HepG2 (cell line): ENCODE measurements around the gene MDH1. TPM values are rescaled to one million over a fixed set of nuclear protein-coding genes. Genes with fewer than 3 reads are reported as not detected.
A peak's percentile ranks its signal among the peaks of the same experiment; 100 is the strongest.

Experiments used
- CEBPB ChIP-seq: IDR thresholded peaks from 2 replicates; pipeline ENCODE4 v1.6.1; 2011; ENCODE audit warnings: low read depth, low read length, improper control_type of control experiment, borderline replicate concordance
- ELF3 ChIP-seq: IDR thresholded peaks from 2 replicates; pipeline ENCODE4 v1.6.1; 2016; ENCODE audit warnings: missing genetic modification reagents, missing compliant biosample characterization
- FOXA3 ChIP-seq: IDR thresholded peaks from 2 replicates; pipeline ENCODE4 v1.6.1; 2016; ENCODE audit warnings: missing genetic modification reagents, missing compliant biosample characterization
- GATAD1 ChIP-seq: IDR thresholded peaks from 2 replicates; pipeline ENCODE4 v1.6.1; 2016; ENCODE audit warnings: missing genetic modification reagents, missing compliant biosample characterization
- GATAD2A ChIP-seq: IDR thresholded peaks from 2 replicates; pipeline ENCODE4 v1.6.1; 2016
- HDAC2 ChIP-seq: sonication (generic); formaldehyde crosslinking; IDR thresholded peaks from 2 replicates; pipeline ENCODE4 v1.4.0; 2020; ENCODE audit warnings: missing genetic modification reagents
- HMG20A ChIP-seq: IDR thresholded peaks from 2 replicates; pipeline ENCODE4 v1.6.1; 2016; ENCODE audit warnings: borderline replicate concordance
- HNF4A ChIP-seq: sonication (generic); formaldehyde crosslinking; IDR thresholded peaks from 2 replicates; pipeline ENCODE4 v1.4.0; 2020; ENCODE audit warnings: missing genetic modification reagents
- HNRNPH1 ChIP-seq: fragments of 200-400 bp; formaldehyde crosslinking; optimal IDR thresholded peaks from 2 replicates; pipeline ENCODE3; 2017; ENCODE audit warnings: mild to moderate bottlenecking, low read depth, low read length
- IRF2 ChIP-seq: IDR thresholded peaks from 2 replicates; pipeline ENCODE4 v1.6.1; 2018; ENCODE audit warnings: missing genetic modification reagents, missing compliant biosample characterization
- JUND ChIP-seq: sonication (generic); formaldehyde crosslinking; IDR thresholded peaks from 2 replicates; pipeline ENCODE4 v1.8.0; 2022; ENCODE audit warnings: mild to moderate bottlenecking, missing genetic modification reagents
- MEF2D ChIP-seq: sonication (generic); formaldehyde crosslinking; IDR thresholded peaks from 2 replicates; pipeline ENCODE4 v1.5.1; 2020; ENCODE audit warnings: mild to moderate bottlenecking, missing genetic modification reagents
- NFIC ChIP-seq: IDR thresholded peaks from 2 replicates; pipeline ENCODE4 v1.6.1; 2012; ENCODE audit warnings: mild to moderate bottlenecking, low read length, inconsistent platforms
- SAP130 ChIP-seq: IDR thresholded peaks from 2 replicates; pipeline ENCODE4 v1.6.1; 2016; ENCODE audit warnings: low read depth
- SOX13 ChIP-seq, 3 experiments: fragments of 450-650 bp in 1 of 3; sonication (generic) in 1 of 3; formaldehyde crosslinking in 1 of 3; IDR thresholded peaks in 2 of 3; conservative IDR thresholded peaks in 1 of 3; 2 replicates each; pipeline versions ENCODE4 v1.5.0 to v1.6.1; 2016 to 2020; ENCODE audit warnings: antibody characterized with exemption in 1 of 3, mild to moderate bottlenecking in 1 of 3, missing compliant biosample characterization in 1 of 3, missing genetic modification reagents in 1 of 3, moderate library complexity in 1 of 3
- SRF ChIP-seq: IDR thresholded peaks from 2 replicates; pipeline ENCODE4 v1.6.1; 2011; ENCODE audit warnings: mild to moderate bottlenecking, low read depth, low read length, moderate library complexity
- TFDP2 ChIP-seq: sonication (generic); formaldehyde crosslinking; IDR thresholded peaks from 2 replicates; pipeline ENCODE4 v1.4.0; 2020; ENCODE audit warnings: missing genetic modification reagents
- THAP11 ChIP-seq: IDR thresholded peaks from 2 replicates; pipeline ENCODE4 v1.6.1; 2016; ENCODE audit warnings: missing biosample characterization, missing genetic modification reagents
- ZNF337 ChIP-seq: sonication (generic); formaldehyde crosslinking; IDR thresholded peaks from 2 replicates; pipeline ENCODE4 v1.5.1; 2020; ENCODE audit warnings: missing genetic modification reagents, low read depth, mild to moderate bottlenecking, borderline replicate concordance
- ZNF780A ChIP-seq: sonication (generic); formaldehyde crosslinking; IDR thresholded peaks from 2 replicates; pipeline ENCODE4 v1.8.0; 2022; ENCODE audit warnings: mild to moderate bottlenecking, missing genetic modification reagents, moderate library complexity
- ZNF792 ChIP-seq: IDR thresholded peaks from 2 replicates; pipeline ENCODE4 v1.6.1; 2016
- ZSCAN25 ChIP-seq: sonication (generic); formaldehyde crosslinking; IDR thresholded peaks from 2 replicates; pipeline ENCODE4 v1.8.0; 2022; ENCODE audit warnings: mild to moderate bottlenecking, missing genetic modification reagents
- polyA plus RNA-seq, 8 experiments: library from polyadenylated mRNA; depleted of rRNA in 3 of 8; stranded (reverse) in 7 of 8; unstranded in 1 of 8; fragments of >200 nt; fragmentation: Illumina TruSeq in 4 of 8; extraction: Trizol in 4 of 8; gene quantifications; 2 replicates each; pipeline versions ENCODE4 v1.2.1 to v1.2.3, GENCODE V29; 2011 to 2016; ENCODE audit warnings: low read depth in 4 of 8, missing spikeins in 1 of 8, mixed read lengths in 1 of 8; ENCODE audit not compliant: insufficient read depth in 1 of 8
- total RNA-seq, 5 experiments: library from RNA; depleted of rRNA; stranded (reverse); fragments of >200 nt; fragmentation: Illumina TruSeq; extraction: Trizol; gene quantifications; 2 replicates each; pipeline ENCODE4 v1.2.3, GENCODE V29; 2016; ENCODE audit warnings: low read depth in 1 of 5
- TF ChIP-seq, protein P1 (sequence below): sonication (generic); formaldehyde crosslinking; IDR thresholded peaks from 2 replicates; pipeline ENCODE4 v1.5.1; 2020; ENCODE audit warnings: missing genetic modification reagents, mild to moderate bottlenecking, borderline replicate concordance
- TF ChIP-seq, protein P2 (sequence below): sonication (generic); formaldehyde crosslinking; IDR thresholded peaks from 2 replicates; pipeline ENCODE4 v1.5.1; 2020; ENCODE audit warnings: mild to moderate bottlenecking, moderate library complexity, missing genetic modification reagents
- TF ChIP-seq, protein P3 (sequence below): IDR thresholded peaks from 2 replicates; pipeline ENCODE4 v1.6.1; 2016; ENCODE audit warnings: low read depth

Gene MDH1
- total and polyA plus RNA-seq, 2 of the 13 experiments (the other 11 are each of a cell fraction or from before 2014, with no cell fraction given) = 293 to 415 TPM

GRCh38 chr2:63590626-63591408, 2.1 kb downstream of the MDH1 start (continued):
- peak; percentile 51; the same call in 1 of the 2 replicates for TF ChIP-seq IRF2 (CRISPR knock-in tag)
- TF ChIP-seq ZNF337 (CRISPR knock-in tag) = no peak
- TF ChIP-seq, protein P1, sequence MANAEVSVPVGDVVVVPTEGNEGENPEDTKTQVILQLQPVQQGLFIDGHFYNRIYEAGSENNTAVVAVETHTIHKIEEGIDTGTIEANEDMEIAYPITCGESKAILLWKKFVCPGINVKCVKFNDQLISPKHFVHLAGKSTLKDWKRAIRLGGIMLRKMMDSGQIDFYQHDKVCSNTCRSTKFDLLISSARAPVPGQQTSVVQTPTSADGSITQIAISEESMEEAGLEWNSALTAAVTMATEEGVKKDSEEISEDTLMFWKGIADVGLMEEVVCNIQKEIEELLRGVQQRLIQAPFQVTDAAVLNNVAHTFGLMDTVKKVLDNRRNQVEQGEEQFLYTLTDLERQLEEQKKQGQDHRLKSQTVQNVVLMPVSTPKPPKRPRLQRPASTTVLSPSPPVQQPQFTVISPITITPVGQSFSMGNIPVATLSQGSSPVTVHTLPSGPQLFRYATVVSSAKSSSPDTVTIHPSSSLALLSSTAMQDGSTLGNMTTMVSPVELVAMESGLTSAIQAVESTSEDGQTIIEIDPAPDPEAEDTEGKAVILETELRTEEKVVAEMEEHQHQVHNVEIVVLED = 0 out of 2 replicates have a peak, but pooled peaks have one; percentile 34
- peak; percentile 61 for TF ChIP-seq THAP11
- TF ChIP-seq GATAD2A = peak; percentile 23; the same call in 1 of the 2 replicates
- no peak for TF ChIP-seq ZNF780A (CRISPR knock-in tag)
- TF ChIP-seq ELF3 = 0 out of 2 replicates have a peak, but pooled peaks have one; percentile 23
- 0 out of 2 replicates have a peak, but pooled peaks have one; percentile 40 for TF ChIP-seq HDAC2 (CRISPR knock-in tag)
- TF ChIP-seq HNF4A (CRISPR knock-in tag) = peak; percentile 52; the same call in 1 of the 2 replicates
- peak; percentile 27; the same call in 1 of the 2 replicates for TF ChIP-seq ZNF792
- no peak for TF ChIP-seq JUND (CRISPR knock-in tag)
- 0 out of 2 replicates have a peak, but pooled peaks have one; percentile 47 for TF ChIP-seq MEF2D (CRISPR knock-in tag)
- TF ChIP-seq, protein P2, sequence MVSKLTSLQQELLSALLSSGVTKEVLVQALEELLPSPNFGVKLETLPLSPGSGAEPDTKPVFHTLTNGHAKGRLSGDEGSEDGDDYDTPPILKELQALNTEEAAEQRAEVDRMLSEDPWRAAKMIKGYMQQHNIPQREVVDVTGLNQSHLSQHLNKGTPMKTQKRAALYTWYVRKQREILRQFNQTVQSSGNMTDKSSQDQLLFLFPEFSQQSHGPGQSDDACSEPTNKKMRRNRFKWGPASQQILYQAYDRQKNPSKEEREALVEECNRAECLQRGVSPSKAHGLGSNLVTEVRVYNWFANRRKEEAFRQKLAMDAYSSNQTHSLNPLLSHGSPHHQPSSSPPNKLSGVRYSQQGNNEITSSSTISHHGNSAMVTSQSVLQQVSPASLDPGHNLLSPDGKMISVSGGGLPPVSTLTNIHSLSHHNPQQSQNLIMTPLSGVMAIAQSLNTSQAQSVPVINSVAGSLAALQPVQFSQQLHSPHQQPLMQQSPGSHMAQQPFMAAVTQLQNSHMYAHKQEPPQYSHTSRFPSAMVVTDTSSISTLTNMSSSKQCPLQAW (CRISPR knock-in tag) = no peak
- 0 out of 2 replicates have a peak, but pooled peaks have one; percentile 22 for TF ChIP-seq NFIC
- peak; percentile 60; the same call in 1 of the 2 replicates for TF ChIP-seq SRF
- 0 out of 2 replicates have a peak, but pooled peaks have one; percentile 11 for TF ChIP-seq HMG20A
- TF ChIP-seq SAP130 (CRISPR knock-in tag) = peak; percentile 74
- peak; percentile 79 for TF ChIP-seq CEBPB
- TF ChIP-seq ZSCAN25 (CRISPR knock-in tag) = no peak
- 0 out of 2 replicates have a peak, but pooled peaks have one; percentile 10 for TF ChIP-seq GATAD1 (CRISPR knock-in tag)
- no peak for TF ChIP-seq SOX13 (IDR thresholded peaks at IDR 0.05)
- TF ChIP-seq SOX13 (CRISPR knock-in tag; conservative IDR thresholded peaks at IDR 0.05 in 1 of 2, IDR thresholded peaks at IDR 0.05 in 1 of 2) = peak in 1 of 2 experiments; percentile 54; a peak in 1 of 4 replicates
- no peak for TF ChIP-seq HNRNPH1
- TF ChIP-seq FOXA3 (CRISPR knock-in tag) = 0 out of 2 replicates have a peak, but pooled peaks have one; percentile 16
- TF ChIP-seq TFDP2 (CRISPR knock-in tag) = 0 out of 2 replicates have a peak, but pooled peaks have one; percentile 26
- TF ChIP-seq, protein P3, sequence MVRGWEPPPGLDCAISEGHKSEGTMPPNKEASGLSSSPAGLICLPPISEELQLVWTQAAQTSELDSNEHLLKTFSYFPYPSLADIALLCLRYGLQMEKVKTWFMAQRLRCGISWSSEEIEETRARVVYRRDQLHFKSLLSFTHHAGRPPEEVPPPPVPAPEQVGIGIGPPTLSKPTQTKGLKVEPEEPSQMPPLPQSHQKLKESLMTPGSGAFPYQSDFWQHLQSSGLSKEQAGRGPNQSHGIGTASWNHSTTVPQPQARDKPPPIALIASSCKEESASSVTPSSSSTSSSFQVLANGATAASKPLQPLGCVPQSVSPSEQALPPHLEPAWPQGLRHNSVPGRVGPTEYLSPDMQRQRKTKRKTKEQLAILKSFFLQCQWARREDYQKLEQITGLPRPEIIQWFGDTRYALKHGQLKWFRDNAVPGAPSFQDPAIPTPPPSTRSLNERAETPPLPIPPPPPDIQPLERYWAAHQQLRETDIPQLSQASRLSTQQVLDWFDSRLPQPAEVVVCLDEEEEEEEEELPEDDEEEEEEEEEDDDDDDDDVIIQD (CRISPR knock-in tag) = peak; percentile 43; the same call in 1 of the 2 replicates
